Caco-2 (cell line): ENCODE data around the gene GLMN. TPM values are rescaled to one million over a fixed set of nuclear protein-coding genes. Genes with fewer than 3 reads are reported as not detected.

Source experiments
- BruUV-seq: library from RNA; stranded (reverse); fragments of 400-500 nt; replicated peaks from 2 replicates; lab custom pipeline; 2021; lab: Mats Ljungman, UMichigan
- CTCF ChIA-PET: fragments of 300-600 bp; sonication (Branson Sonifier 250); formaldehyde crosslinking; loops from one replicate; lab custom pipeline; 2022; ENCODE audit warnings: antibody characterized with exemption; lab: Charles Lee
- POLR2A ChIA-PET: fragments of 300-600 bp; sonication (Branson Sonifier 250); formaldehyde crosslinking; loops from one replicate; lab custom pipeline; 2022; ENCODE audit warnings: antibody characterized with exemption; lab: Charles Lee
- DNase-seq, 2 experiments: peaks; one replicate each; pipeline versions ENCODE4 v3.0.0 to v3.0.0-alpha.2; 2020 to 2022
- H3K27me3 ChIP-seq: replicated peaks from 2 replicates; pipeline ENCODE4 v1.6.0; 2011; ENCODE audit warnings: low read length; ENCODE audit not compliant: control insufficient read depth, insufficient read depth
- H3K36me3 ChIP-seq: 2 replicates; pipeline ENCODE4 v1.5.1; 2011; ENCODE audit warnings: low read length; ENCODE audit not compliant: control insufficient read depth, insufficient read depth
- H3K4me1 ChIP-seq: fragments of 250-450 bp; sonication (Bioruptor Pico); 2 replicates; pipeline ENCODE4 v1.5.1; 2020; ENCODE audit warnings: mild to moderate bottlenecking
- H3K4me3 ChIP-seq: 2 replicates; pipeline ENCODE4 v1.5.1; 2011; ENCODE audit warnings: low read depth, mild to moderate bottlenecking, control low read depth, low read length
- H3K9me3 ChIP-seq: fragments of 250-450 bp; sonication (Bioruptor Pico); 2 replicates; pipeline ENCODE4 v1.5.1; 2020; ENCODE audit warnings: mild to moderate bottlenecking, moderate library complexity
- H3K27ac Mint-ChIP-seq: one replicate; pipeline ENCODE4 v1.8.0; 2022; ENCODE audit warnings: mixed read lengths; ENCODE audit not compliant: unreplicated experiment
- H3K27me3 Mint-ChIP-seq: one replicate; pipeline ENCODE4 v1.8.0; 2022; ENCODE audit warnings: mixed read lengths; ENCODE audit not compliant: insufficient read depth, unreplicated experiment
- H3K36me3 Mint-ChIP-seq: one replicate; pipeline ENCODE4 v1.8.0; 2022; ENCODE audit warnings: mild to moderate bottlenecking, mixed read lengths; ENCODE audit not compliant: insufficient read depth, unreplicated experiment
- H3K4me1 Mint-ChIP-seq: one replicate; pipeline ENCODE4 v1.8.0; 2022; ENCODE audit warnings: low read depth, mixed read lengths; ENCODE audit not compliant: unreplicated experiment
- H3K4me3 Mint-ChIP-seq: one replicate; pipeline ENCODE4 v1.8.0; 2022; ENCODE audit warnings: mild to moderate bottlenecking, moderate library complexity, mixed read lengths; ENCODE audit not compliant: unreplicated experiment
- H3K9me3 Mint-ChIP-seq: one replicate; pipeline ENCODE4 v1.8.0; 2022; ENCODE audit warnings: mixed read lengths; ENCODE audit not compliant: unreplicated experiment
- CTCF ChIP-seq, 2 experiments: fragments of 200-600 bp in 1 of 2; IDR thresholded peaks; 1 replicate in 1 of 2; 2 replicates in 1 of 2; pipeline versions ENCODE4 v1.5.1 to v1.8.0; 2011 to 2022; ENCODE audit warnings: antibody characterized with exemption in 1 of 2, control low read depth in 1 of 2, inconsistent platforms in 1 of 2, low read depth in 1 of 2, low read length in 1 of 2, mild to moderate bottlenecking in 1 of 2, moderate library complexity in 1 of 2; ENCODE audit not compliant: insufficient read depth in 1 of 2, severe bottlenecking in 1 of 2, unreplicated experiment in 1 of 2
- intact Hi-C: fragments of 100-400 bp; cut with micrococcal nuclease; formaldehyde crosslinking; loops from one replicate; pipeline ENCODE4 v1.10.0; 2022; ENCODE audit not compliant: unreplicated experiment
- total RNA-seq: library from RNA; stranded (reverse); gene quantifications from 2 replicates; pipeline ENCODE4 v1.2.3, GENCODE V29; 2022

GLMN gene
- total RNA-seq, 1 experiment from 2014 or later: 12.9 TPM

- H3K27ac Mint-ChIP-seq: no peak overlapping the region
- Histone ChIP-seq H3K4me3 (no peak overlapping the region), H3K9me3 (no peaks in the 10 kb centered on the region), H3K27me3 (no peaks in the 10 kb centered on the region), H3K4me1 (no peaks in the 10 kb centered on the region), H3K36me3 (no peaks in the 10 kb centered on the region)
- no peaks in the 10 kb centered on the region for H3K27me3 Mint-ChIP-seq
- no peaks in the 10 kb centered on the region for H3K36me3 Mint-ChIP-seq
- no TSS peak for BruUV-seq
- TF ChIP-seq CTCF (IDR thresholded peaks at IDR 0.05; ENCODE audit: insufficient read depth in 1 of 2, low read depth in 1 of 2, low read length in 1 of 2, severe bottlenecking in 1 of 2, unreplicated experiment in 1 of 2): no peak
- no peaks in the 10 kb centered on the region for H3K9me3 Mint-ChIP-seq
- ChIA-PET POLR2A (no interaction called here), CTCF (no interaction called here)
- no peak overlapping the region for H3K4me3 Mint-ChIP-seq
- no peak for DNase-seq
- intact Hi-C loops: no loop called here
- H3K4me1 Mint-ChIP-seq: no peaks in the 10 kb centered on the region
These were observed 79.8 kb downstream of the GLMN start for GRCh38 chr1:92219028-92219427.

DNA sequence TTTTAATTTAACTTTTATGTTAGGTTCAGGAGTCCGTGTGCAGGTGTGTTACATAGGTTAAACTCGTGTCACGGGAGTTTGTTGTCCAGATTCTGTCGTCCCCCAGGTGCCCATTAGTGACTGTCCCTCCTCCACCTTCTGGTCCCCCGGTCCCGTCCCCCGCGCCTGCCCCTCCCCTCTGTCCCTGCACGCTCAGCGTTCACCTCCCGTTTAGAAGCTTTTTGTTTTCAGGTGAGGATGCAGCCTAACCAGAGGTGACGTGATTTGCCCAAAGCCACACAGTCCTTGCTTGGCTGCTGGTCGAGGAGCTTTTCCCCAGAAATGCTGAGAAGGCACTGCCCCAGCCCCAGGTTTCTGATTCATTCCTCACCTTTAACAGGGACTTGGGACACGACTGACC is 80.2 kb downstream of the GLMN start:
- TF ChIP-seq CTCF (IDR thresholded peaks at IDR 0.05; ENCODE audit: insufficient read depth in 1 of 2, low read depth in 1 of 2, low read length in 1 of 2, severe bottlenecking in 1 of 2, unreplicated experiment in 1 of 2): no peak
- H3K9me3 ChIP-seq: no peaks in the 10 kb centered on the region
- no peak overlapping the region for H3K4me3 Mint-ChIP-seq
- H3K9me3 Mint-ChIP-seq: no peaks in the 10 kb centered on the region
- no peaks in the 10 kb centered on the region for H3K27me3 Mint-ChIP-seq
- BruUV-seq: no TSS peak
- H3K36me3 ChIP-seq: no peaks in the 10 kb centered on the region
- H3K4me1 ChIP-seq: no peaks in the 10 kb centered on the region
- H3K36me3 Mint-ChIP-seq: no peaks in the 10 kb centered on the region
- H3K4me1 Mint-ChIP-seq: no peaks in the 10 kb centered on the region
- H3K27me3 ChIP-seq: no peaks in the 10 kb centered on the region
- no peak overlapping the region for H3K27ac Mint-ChIP-seq
- no peak overlapping the region for H3K4me3 ChIP-seq
- POLR2A ChIA-PET: no interaction called here
- no peak for DNase-seq
- CTCF ChIA-PET: no interaction called here
- intact Hi-C loops: no loop called here

DNA sequence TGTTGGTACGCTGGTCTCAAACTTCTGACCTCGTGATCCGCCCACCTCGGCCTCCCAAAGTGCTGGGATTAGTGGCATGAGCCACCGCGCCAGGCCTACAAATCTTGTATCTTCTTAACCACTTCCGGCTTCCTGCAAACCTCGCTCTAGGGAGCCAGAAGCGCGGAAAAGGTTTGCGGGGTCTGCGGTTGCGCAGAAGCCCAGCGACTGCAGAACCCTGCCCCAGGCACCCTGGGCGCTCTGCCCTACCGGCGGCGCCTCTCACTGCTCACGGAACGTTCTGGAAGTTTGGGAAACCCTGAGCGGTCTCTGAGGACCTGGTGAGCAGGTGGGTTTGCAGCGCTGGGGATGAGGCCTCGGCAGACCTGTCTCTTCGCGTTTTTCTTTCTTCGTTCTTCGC is 81.1 kb downstream of the GLMN start, which contains the start of gene C1orf146:
Gene C1orf146, plus strand, starts transcription at position 195 of the 400 bp plus-strand sequence. CDS start 13,506 bp downstream, outside the sequence.
- Histone ChIP-seq H3K4me3 (no peak within 1 kb of the TSS), H3K27me3 (no peaks in the 10 kb centered on the region), H3K9me3 (no peaks in the 10 kb centered on the region), H3K4me1 (no peaks in the 10 kb centered on the region), H3K36me3 (no peaks in the 10 kb centered on the region)
- POLR2A ChIA-PET: no interaction called here
- Mint-ChIP-seq H3K9me3 (no peaks in the 10 kb centered on the region), H3K4me3 (no peak within 1 kb of the TSS), H3K27ac (no peak within 1 kb of the TSS), H3K36me3 (no peaks in the 10 kb centered on the region), H3K4me1 (no peaks in the 10 kb centered on the region), H3K27me3 (no peaks in the 10 kb centered on the region)
- no peak for DNase-seq
- BruUV-seq: no TSS peak
- CTCF ChIA-PET: no interaction called here
- TF ChIP-seq CTCF (IDR thresholded peaks at IDR 0.05; ENCODE audit: insufficient read depth in 1 of 2, low read depth in 1 of 2, low read length in 1 of 2, severe bottlenecking in 1 of 2, unreplicated experiment in 1 of 2): no peak
- intact Hi-C loops: no loop called here
